Measurements from ENCODE around the gene RAB17. TPM values are rescaled to one million over a fixed set of nuclear protein-coding genes. Genes with fewer than 3 reads are reported as not detected.

The RAB17 gene
- total and polyA plus RNA-seq, 2 of the 8 experiments (the other 6 are each of a cell fraction or from before 2014, with no cell fraction given) = 42.6 to 83.4 TPM

GRCh38 chr2:237588044-237588696 lies 2.4 kb downstream of the RAB17 start (continued):
- no peak for TF ChIP-seq TAF7 (optimal IDR thresholded peaks at IDR 0.05; ENCODE audit: borderline replicate concordance, low read depth, low read length)
- no peak for TF ChIP-seq CTCF (IDR thresholded peaks at IDR 0.05; ENCODE audit: control extremely low read depth in 1 of 3, insufficient read depth in 1 of 3, low read depth in 1 of 3, low read length in 3 of 3)
- no peak for TF ChIP-seq KDM1A (IDR thresholded peaks at IDR 0.05; ENCODE audit: borderline replicate concordance, low read length)
- no peak for TF ChIP-seq ATF3 (IDR thresholded peaks at IDR 0.05; ENCODE audit: insufficient read depth, low read depth, low read length)
- no peak for TF ChIP-seq KDM4A (IDR thresholded peaks at IDR 0.05; ENCODE audit: low read depth, low read length, severe bottlenecking)
- no peak for TF ChIP-seq SIRT6 (IDR thresholded peaks at IDR 0.05; ENCODE audit: low read length)
- TF ChIP-seq MAX (IDR thresholded peaks at IDR 0.05) = no peak
- no peak for TF ChIP-seq EP300 (IDR thresholded peaks at IDR 0.05; ENCODE audit: borderline replicate concordance in 1 of 2, low read depth in 2 of 2, low read length in 2 of 2)

All from H1 (cell line).